ENCODE measurements around the gene LIPJ. TPM values are rescaled to one million over a fixed set of nuclear protein-coding genes. Genes with fewer than 3 reads are reported as not detected.
A peak's percentile ranks its signal among the peaks of the same experiment; 100 is the strongest.

LIPJ gene
- total RNA-seq, 4 donors from 2014 or later, result 0.83 to 3.4 (median 2.3) TPM; not detected in 1

- WGBS, 2 donors, result 67 to 78% methylated on average over 2 of the region's 2 CpGs
- Histone ChIP-seq H3K9me3 (no peaks in the 10 kb centered on the region), H3K27me3 (no peaks in the 10 kb centered on the region), H3K4me3 (replicated peaks in 1 of 3) (no peak overlapping the region), H3K36me3 (no peaks in the 10 kb centered on the region), H3K4me1 (no peaks in the 10 kb centered on the region), H3K27ac (no peak overlapping the region)
- intact Hi-C loops (cut with DNase I), result loop anchor here (5.0 kb wide), 1 partner anchor 696 kb away; no protein-coding TSS in a partner anchor
- no peak for TF ChIP-seq POLR2A (IDR thresholded peaks at IDR 0.05)
- TF ChIP-seq CTCF (IDR thresholded peaks at IDR 0.05), result peak; percentile 44 to 92 (median 78)
- DNase-seq, result peak; percentile 44 to 60
These were observed 33.3 kb upstream of the LIPJ start for GRCh38 chr10:88553116-88553752.

- TF ChIP-seq CTCF (IDR thresholded peaks at IDR 0.05), result no peak
- TF ChIP-seq POLR2A (IDR thresholded peaks at IDR 0.05), result no peak
- no peaks in the 10 kb centered on the region for H3K27me3 ChIP-seq
- intact Hi-C loops (cut with DNase I), result no loop called here
- no peaks in the 10 kb centered on the region for H3K9me3 ChIP-seq
- no peak overlapping the region for H3K4me3 ChIP-seq (replicated peaks in 1 of 3)
- no peaks in the 10 kb centered on the region for H3K4me1 ChIP-seq
- 88 to 89% methylated on average over 7 of the region's 7 CpGs for WGBS, 2 donors
- no peak overlapping the region for H3K27ac ChIP-seq
- DNase-seq, result no peak
- no peaks in the 10 kb centered on the region for H3K36me3 ChIP-seq
These were observed 31.2 kb upstream of the LIPJ start for GRCh38 chr10:88555190-88555908.

- Histone ChIP-seq H3K27me3 (no peaks in the 10 kb centered on the region), H3K4me3 (replicated peaks in 1 of 3) (no peak overlapping the region), H3K4me1 (no peaks in the 10 kb centered on the region), H3K27ac (no peak overlapping the region), H3K36me3 (no peaks in the 10 kb centered on the region), H3K9me3 (no peaks in the 10 kb centered on the region)
- TF ChIP-seq POLR2A (IDR thresholded peaks at IDR 0.05) (no peak), CTCF (IDR thresholded peaks at IDR 0.05) (no peak)
- no peak for DNase-seq
- intact Hi-C loops (cut with DNase I), result no loop called here
- WGBS, 2 donors, result 86 to 90% methylated on average over 1 of the region's 1 CpG
These were observed 29.3 kb upstream of the LIPJ start for GRCh38 chr10:88557256-88557655.

- DNase-seq, result no peak
- Histone ChIP-seq H3K9me3 (no peaks in the 10 kb centered on the region), H3K36me3 (no peaks in the 10 kb centered on the region), H3K4me1 (no peaks in the 10 kb centered on the region), H3K27ac (no peak overlapping the region), H3K27me3 (no peaks in the 10 kb centered on the region), H3K4me3 (replicated peaks in 1 of 3) (no peak overlapping the region)
- intact Hi-C loops (cut with DNase I), result no loop called here
- TF ChIP-seq CTCF (IDR thresholded peaks at IDR 0.05) (no peak), POLR2A (IDR thresholded peaks at IDR 0.05) (no peak)
- WGBS, 2 donors, result 72 to 94% methylated on average over 2 of the region's 2 CpGs
These were observed 28.9 kb upstream of the LIPJ start for GRCh38 chr10:88557658-88558057.

- DNase-seq, result no peak
- WGBS, 2 donors, result 97 to 98% methylated on average over 1 of the region's 1 CpG
- Histone ChIP-seq H3K36me3 (no peaks in the 10 kb centered on the region), H3K9me3 (no peaks in the 10 kb centered on the region), H3K27me3 (no peaks in the 10 kb centered on the region), H3K4me1 (no peaks in the 10 kb centered on the region), H3K27ac (no peak overlapping the region), H3K4me3 (replicated peaks in 1 of 3) (no peak overlapping the region)
- intact Hi-C loops (cut with DNase I), result no loop called here
- TF ChIP-seq CTCF (IDR thresholded peaks at IDR 0.05) (no peak), POLR2A (IDR thresholded peaks at IDR 0.05) (no peak)
These were observed 24.4 kb upstream of the LIPJ start for GRCh38 chr10:88562152-88562551.

Data from thyroid gland (tissue), 4 donors.